ENCODE data around the gene FES.
"Not testable (repeated sequence)": the region's sequence is repeated elsewhere in the genome, so short reads cannot be mapped to it uniquely, and the experiment has no call there.

The FES gene

GRCh38 chr15:90860942-90861675, 23.2 kb upstream of the FES start:
- DNase-seq (ENCODE audit: low read depth in 2 of 2) = no peak

GRCh38 chr15:90862487-90862886, 21.8 kb upstream of the FES start:
- DNase-seq (ENCODE audit: low read depth in 2 of 2) = no peak

GRCh38 chr15:90862964-90863778, 21.1 kb upstream of the FES start:
- no peak for DNase-seq (ENCODE audit: low read depth in 2 of 2)

DNA sequence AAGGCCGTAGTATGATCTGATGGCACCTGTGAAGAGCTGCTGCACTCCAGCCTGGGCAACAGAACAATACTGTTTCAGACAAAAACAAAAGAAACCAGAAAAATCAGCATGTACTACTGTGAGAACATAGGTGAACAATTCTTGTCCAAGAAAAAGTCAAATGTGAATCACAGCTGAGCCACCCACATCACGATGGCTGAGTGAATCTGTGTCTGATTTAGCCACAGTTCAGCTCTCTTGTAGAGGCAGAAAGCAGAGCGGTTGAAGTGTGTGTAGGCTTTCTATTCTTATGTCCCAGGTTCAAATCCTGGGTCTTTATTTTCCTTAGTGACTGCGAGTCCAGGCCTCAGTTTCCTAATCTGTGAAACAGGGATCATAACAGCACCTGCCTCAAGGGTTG, 20.3 kb upstream of the FES start:
- DNase-seq (ENCODE audit: low read depth in 2 of 2) = no peak

- DNase-seq (ENCODE audit: low read depth in 2 of 2) = no peak
These were observed 19.8 kb upstream of the FES start for GRCh38 chr15:90864507-90864906.

DNA sequence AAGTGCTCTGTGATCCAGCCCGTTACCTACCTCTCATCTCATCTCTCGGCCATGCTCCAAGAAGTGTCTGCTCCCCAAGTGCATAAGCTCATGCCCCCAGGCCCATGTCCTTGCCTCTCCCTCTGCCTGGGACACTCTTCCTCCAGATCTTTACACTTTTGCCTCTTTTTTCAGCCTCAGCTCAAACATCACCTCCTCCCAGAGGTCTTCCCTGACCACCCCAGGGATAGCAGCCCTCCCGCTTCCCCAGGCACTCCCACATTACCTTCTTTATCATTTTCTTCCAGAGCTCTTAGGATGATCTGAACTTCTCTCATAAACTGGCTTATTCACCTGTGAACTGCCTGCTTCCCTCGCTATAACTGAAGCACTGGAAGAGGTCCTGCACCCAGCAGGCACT, 18.6 kb upstream of the FES start:
- DNase-seq (ENCODE audit: low read depth in 2 of 2) = no peak

DNA sequence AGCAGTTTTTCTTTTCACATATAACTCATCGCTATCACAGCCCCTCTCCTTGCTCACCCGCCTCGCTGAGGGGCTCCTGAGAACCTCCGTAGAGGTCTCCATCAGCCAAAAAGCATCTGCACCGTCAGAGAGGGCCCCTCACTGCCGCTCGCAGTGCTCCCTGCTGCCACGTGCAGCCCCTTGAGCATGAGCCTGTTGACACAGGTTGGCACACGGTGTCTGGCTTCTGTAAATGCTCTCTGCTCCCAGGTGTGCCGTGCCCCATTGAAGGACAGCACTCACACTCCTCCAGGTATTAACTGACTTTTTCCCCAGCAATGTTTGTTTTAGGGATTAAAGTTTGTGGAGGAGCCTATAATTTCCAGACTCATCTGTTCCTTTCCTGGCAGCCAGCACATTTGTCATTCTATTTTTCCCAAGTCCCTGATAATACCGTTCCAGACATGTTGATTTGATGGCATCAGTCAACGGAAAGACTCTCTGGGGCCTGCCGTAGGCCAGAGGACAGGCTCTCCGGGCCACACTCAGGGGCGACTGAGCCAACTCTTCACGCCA, 18.1 kb upstream of the FES start:
- no peak for DNase-seq (ENCODE audit: low read depth in 2 of 2)

DNA sequence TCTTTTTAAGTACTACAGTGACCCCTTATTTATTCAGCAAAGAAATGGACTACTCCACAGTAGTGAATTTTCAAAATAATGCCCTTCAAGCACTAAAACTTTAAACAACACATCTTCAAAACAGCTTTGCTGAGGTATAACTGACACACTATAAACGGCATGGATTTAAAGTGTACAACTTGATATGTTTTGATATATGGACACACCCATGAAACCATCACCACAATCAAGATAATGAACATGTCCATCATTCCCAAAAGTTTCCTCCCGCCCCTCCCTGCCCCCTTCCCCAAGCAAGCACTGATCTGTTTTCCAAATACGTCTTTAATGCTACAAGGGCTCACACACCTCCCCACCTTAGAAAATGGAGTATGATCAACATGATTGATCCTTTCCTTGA, 17.5 kb upstream of the FES start:
- DNase-seq (ENCODE audit: low read depth in 2 of 2) = no peak

- DNase-seq (ENCODE audit: low read depth in 2 of 2) = no peak
These were observed 16.0 kb upstream of the FES start, which contains the start of gene FURIN for GRCh38 chr15:90868261-90868689. TSS of gene FURIN (plus strand) at chr15:90868588. CDS start at chr15:90875741, 7,153 bp downstream.

GRCh38 chr15:90869140-90869541, 15.2 kb upstream of the FES start:
- DNase-seq (ENCODE audit: low read depth in 2 of 2) = no peak

DNA sequence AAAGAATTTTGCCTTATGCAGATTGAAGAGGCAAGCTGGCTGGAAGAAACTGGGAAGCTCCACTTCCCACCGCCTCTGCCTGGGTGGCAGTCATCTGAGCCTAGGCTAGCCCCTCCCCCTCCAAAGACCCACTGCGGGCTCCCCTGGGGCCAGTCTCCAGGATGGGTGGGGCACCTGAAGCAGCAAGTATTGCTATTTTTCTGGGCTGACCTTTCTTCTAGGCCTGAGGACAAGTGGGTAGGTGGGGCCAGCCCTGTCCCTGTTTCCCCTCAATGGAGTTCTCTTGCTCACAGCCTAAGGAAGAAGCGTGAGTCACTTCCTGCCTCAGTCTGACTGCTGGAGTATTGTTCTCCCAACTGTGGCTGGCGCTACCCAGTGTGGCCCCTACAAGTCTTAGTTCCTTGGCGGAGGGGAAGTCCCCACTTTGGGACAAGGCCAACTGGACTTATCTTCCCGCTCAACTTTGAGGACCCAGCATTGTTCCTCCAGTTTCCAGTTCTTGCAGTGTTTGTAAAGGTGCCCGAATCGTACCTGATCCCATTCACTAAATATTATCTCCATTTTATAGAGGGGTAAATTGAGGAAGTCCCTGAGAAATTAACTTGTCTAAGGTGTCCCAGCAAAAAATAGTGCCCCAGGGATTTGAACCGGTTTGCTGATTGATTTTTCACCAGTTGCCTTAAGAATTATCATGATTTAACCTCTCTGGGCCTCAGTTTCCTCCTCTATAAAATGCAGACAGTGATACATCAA, 14.5 kb upstream of the FES start:
- peak in 1 of 2 experiments; percentile 73 for DNase-seq (ENCODE audit: low read depth in 2 of 2)

DNA sequence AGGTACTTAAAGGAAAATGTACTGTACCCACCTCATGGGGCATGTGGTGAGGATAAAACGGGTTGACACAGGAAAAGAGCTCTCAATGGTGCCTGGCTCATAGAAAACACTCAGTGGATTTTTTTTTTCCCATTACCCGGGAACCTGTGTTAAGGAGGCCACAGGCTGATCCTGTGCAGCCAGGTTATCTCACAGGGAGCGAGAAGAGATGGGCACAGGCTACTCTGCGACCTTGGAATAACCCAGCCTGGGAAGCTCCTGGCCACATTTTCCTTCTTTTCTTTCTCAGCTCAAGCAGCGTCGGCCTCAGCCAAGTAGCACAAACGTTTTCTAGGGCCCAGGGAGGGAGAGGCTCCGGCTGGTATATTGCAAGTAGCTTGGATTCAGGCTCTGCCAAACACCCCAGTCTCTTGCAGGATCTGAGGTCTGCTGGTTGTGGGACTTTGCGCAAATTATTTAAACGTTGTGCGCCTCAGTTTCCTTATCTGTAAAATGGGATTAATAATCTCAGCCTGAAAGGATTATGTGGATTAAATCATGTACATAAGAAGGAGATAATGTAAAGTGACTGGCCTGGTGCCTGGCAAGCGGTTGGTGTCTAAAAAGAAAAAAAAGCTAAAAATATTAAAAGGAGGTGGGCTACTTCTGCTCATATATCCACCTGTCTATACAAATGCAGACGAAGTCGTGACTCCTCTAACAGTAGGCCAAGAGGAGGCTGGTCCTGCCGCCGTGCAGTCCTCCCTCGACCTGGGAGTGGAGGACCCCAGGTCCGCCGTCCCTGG, 13.8 kb upstream of the FES start:
- DNase-seq (ENCODE audit: low read depth in 2 of 2) = no peak

DNA sequence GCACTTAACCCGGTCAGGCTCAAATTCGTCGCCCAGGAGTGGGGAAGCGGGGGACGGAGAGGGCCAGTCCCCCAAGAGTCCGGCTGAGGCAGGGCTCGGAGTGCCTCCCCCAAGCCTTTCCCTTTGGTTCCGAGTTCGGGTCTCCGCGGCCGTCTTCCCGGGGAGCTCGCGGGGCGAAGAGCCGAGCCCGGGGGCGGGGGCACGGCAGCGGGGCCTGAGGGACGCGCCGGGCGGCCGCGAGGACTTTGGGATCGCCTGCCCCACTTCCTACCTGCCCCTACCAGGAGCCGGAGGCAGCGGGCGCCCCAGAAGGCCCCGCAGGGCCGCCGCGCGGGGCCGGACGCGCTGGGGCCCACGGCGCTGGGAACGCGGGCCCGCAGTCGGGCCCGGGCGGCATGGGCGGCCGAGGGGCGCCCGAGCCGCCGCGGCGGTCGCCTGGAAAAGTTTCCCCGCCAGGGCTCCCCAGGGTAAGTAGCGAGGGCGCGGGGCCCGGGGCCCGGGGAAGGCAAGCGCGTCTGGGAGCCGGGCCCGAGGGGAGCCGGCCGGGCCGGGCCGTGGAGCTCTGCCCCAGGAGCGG, 13.1 kb upstream of the FES start:
- no peak for DNase-seq (ENCODE audit: low read depth in 2 of 2)

GRCh38 chr15:90871716-90872485, 12.4 kb upstream of the FES start:
- no peak for DNase-seq (ENCODE audit: low read depth in 2 of 2)

- peak in 1 of 2 experiments; percentile 58 for DNase-seq (ENCODE audit: low read depth in 2 of 2)
These were observed 11.7 kb upstream of the FES start for GRCh38 chr15:90872486-90873184.

DNA sequence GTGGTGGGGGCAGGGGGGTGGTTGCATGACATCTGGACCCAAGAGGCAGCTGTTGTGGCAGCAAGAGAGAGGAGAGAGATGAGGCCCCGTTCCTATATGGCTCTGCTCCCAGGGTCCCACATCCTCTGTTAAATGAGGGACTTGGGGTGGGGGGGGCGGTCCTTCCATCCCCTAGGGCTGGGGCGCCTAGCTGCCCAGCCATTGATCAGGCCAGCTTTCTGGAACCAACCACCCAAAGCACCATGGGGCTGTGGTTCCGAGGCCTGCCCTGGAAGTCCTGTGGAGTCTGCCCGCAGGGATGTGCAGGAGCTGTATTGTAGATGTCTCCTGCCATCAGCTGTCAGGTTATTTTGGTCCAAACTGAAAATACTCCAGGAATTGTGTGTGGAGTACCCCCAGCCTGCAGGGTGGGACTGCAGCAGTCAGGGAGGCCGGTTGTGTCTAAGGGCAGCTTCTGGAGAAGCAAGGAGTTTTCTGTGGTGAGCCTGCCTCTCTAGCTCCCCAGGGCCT, 10.8 kb upstream of the FES start:
- DNase-seq (ENCODE audit: low read depth in 2 of 2) = no peak

DNA sequence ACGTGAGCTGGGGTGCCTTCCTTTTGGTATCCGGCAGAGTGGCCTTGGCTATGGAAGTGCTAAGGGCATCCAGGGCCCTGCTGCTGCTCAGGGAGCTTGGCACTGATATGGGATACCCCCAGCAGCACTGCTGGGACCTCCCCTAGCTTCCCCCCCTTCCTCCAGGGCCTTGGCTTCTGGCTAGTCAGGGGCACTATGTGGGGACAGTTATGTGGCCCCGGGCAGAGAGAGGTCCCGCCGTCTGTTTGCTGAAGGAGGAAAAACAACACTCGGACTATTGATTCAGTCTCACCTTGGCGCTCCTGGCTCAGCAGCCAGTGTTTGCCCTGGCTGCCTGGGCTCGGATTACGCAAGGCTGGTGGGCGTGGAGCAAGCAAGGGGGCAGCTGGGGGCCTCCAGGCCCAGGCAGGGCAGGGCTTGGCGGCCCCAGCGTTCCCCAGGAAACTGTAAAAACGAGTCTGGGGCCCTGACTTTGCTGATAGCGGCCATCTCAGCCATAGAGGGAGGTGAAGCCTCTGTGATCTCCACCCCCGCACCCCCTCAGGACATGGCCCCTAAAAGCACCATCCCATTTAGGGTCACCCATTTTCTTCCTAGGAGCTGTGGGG, 10.2 kb upstream of the FES start:
- no peak for DNase-seq (ENCODE audit: low read depth in 2 of 2)

DNA sequence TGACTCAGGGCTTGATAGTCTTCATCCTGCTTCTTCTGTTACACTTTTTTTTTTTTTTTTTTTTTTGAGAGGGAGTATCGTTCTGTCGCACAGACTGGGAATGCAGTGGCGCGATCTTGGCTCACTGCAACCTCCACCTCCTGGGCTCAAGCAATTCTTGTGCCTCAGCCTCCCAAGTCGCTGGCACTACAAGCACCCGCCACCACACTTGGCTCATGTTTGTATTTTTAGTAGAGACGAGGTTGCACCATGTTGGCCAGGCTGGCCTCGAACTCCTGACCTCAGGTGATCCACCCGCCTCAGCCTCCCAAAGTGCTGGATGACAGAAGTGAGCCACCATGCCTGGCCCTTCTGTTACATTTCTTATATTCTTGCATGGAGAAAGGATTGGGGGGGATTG, 9.3 kb upstream of the FES start:
- DNase-seq (ENCODE audit: low read depth in 2 of 2) = not testable (repeated sequence)

- DNase-seq (ENCODE audit: low read depth in 2 of 2) = no peak
These were observed 8.7 kb upstream of the FES start for GRCh38 chr15:90875549-90875981.
